CD4-positive, alpha-beta T cell treated with Interferon gamma for 1 hour (primary cell): ENCODE measurements around the gene MOGAT2.
"Not testable (repeated sequence)": the region's sequence is repeated elsewhere in the genome, so short reads cannot be mapped to it uniquely, and the experiment has no call there.

ENCODE experiments used
- DNase-seq: peaks from one replicate; pipeline ENCODE4 v3.0.0-alpha.2; 2020

Gene MOGAT2

GRCh38 chr11:75719340-75720239 is 2.0 kb downstream of the MOGAT2 start:
- DNase-seq: no peak

DNA sequence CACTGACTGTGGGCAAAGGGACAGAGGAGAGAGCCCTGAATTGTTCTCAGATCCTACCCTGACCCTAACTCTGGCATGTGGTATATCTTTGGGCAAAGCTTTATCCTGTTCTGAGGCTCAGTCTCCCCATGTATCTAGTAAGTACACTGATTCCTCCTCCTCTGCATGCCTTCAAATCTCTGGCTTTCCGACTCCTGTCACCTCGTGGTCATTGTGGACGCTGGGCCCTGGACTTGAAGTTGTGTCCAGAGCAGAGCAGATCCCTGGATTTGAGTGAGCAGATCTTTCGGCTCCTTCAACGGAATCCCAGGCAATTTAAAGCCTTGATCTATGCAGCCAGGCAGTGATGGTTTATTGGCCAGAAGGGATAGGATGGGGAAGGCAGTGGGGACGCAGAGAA is 3.0 kb downstream of the MOGAT2 start:
- no peak for DNase-seq

DNA sequence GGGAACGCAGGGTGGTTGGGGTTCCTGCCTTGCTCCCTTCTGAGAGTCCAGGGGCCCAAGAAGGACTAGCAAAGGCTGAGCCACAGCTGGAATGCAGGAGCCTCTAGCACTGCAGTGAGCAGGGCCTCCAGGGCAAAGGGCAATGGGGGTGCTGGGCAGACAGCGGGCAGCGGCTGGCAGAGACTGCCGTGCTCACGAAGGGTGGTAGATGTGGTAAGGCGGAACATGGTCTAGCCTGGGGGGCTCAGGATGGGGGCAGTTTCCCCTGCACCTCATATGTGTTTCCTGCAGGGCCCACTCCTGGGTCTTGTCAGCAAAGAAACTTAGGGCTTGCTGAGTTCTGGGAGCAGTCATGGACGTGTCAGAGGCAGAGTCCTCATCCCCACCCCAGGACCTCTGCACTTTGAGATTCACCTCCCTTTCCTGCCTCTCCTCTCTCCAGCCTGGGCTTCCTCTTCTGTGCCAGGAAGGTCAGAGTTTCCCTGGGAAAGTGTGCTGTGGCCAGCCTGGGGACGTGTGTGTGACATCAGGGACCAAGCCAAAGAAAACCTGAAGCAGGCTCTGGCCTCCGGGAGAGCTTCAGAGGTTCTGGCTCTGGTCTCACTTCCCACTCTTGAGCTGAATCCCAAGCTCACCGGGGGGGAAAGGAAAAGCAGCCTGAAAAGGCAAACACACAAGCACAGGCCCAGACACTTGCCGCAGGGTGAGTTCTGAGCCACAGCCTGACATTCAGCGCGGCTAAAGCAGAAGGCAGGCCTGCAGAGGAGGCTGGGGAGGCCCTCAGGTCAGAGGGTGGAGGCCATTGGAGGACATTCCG is 4.4 kb downstream of the MOGAT2 start:
- no peak for DNase-seq

- no peak for DNase-seq
Measured at GRCh38 chr11:75722669-75723042, 5.0 kb downstream of the MOGAT2 start.

DNA sequence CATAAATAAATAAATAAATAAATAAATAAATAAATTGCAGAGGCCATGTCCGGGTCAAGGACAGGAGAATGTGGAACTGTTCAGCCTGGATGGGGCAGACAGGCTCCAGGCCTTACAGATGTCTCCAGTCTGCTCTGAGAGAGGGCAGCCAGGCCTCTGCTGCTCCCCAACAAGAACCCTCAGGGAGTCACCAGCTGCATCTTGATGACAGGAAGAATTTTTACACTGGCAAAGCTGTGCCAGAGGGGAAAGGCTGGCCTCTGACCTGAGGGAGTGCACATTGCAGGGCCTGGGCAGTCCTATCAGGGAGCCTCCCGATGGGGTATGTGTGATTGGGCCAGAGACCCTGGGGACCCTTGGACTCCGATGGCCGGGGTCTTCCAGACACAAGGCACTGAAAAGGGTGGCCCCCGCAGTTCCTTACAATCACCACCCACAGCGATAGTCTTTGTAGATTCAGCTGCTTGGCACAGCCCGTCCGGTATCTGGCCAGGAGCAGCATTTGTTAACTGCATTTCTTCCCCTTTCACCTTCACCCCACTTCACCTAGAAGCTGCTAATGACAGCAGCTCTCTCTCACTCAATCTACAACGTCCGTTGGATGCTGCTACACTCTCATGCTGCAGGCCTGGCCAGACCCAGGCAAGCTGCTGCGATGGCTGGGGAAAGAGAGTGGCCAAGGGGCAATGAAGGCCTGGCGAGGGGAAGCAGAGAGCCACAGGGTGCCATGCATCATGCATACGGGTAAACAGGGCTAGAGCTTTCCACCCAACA is 8.1 kb downstream of the MOGAT2 start:
- DNase-seq: no peak

- DNase-seq: no peak
Measured at GRCh38 chr11:75728992-75729391, 11.4 kb downstream of the MOGAT2 start.

DNA sequence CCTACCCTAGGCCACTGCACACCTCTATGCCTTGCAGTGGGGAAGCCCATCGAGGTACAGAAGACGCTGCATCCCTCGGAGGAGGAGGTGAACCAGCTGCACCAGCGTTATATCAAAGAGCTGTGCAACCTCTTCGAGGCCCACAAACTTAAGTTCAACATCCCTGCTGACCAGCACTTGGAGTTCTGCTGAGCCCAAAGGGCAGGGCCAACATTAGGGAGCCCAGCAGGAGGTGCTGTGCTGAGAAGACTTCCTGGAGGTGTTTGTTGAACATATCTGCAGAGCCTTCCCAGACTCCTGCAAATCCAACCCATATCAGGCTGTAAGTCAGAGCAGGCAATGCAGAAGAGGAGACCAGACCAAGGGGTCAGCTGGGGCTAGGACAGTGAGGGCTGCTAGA is 13.5 kb downstream of the MOGAT2 start:
- DNase-seq: no peak

DNA sequence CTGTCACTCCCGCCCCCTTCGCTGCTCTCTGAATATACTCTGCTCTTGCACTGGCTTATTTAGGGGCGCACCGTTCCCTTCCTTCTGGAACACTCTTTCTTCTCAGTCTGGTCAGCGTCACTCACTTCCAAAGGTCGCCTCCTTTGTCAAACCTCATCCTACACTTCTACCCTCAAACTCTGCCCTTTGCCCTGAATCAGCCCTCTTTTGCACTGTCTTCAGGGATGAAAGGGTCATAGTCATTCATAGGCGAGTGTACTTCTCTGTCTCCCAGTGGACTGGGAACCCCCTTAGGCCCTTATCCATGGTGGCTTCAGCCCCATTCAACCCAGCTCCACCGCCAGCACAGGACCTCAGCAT is 15.4 kb downstream of the MOGAT2 start:
- DNase-seq: no peak

DNA sequence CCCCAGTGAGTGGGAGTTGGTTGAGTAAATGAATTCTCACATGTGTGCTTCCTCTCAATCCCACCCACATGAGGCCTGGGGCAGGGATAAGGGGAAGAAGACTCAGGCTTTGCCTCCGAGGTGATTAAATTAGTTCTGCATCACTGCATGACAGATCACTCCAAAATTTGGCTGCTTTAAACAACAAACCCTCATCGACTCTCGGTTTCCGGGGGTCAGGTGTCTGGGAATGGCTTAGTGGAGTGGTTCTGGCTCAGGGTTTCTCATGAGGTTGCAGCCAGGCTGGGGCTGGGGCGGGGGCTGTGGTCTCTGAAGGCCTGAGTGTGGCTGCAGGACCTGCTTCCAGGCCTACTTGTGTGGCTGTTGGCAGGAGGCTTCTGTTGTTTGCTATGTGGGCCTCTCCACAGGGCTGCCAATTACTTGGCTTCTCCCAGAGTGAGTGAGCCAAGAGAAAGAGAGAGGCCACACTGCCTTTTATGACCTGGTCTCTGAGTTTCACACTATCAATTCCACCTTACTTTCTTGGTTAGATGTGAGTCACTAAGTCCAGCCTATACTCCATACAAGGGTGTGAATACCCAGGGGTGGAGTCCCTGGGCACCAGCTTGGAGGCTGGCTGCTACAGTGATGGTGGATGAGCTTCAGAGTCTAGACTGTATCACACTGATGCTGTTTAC is 15.9 kb downstream of the MOGAT2 start:
- no peak for DNase-seq

GRCh38 chr11:75734491-75735180 is 17.0 kb downstream of the MOGAT2 start:
- no peak for DNase-seq

DNA sequence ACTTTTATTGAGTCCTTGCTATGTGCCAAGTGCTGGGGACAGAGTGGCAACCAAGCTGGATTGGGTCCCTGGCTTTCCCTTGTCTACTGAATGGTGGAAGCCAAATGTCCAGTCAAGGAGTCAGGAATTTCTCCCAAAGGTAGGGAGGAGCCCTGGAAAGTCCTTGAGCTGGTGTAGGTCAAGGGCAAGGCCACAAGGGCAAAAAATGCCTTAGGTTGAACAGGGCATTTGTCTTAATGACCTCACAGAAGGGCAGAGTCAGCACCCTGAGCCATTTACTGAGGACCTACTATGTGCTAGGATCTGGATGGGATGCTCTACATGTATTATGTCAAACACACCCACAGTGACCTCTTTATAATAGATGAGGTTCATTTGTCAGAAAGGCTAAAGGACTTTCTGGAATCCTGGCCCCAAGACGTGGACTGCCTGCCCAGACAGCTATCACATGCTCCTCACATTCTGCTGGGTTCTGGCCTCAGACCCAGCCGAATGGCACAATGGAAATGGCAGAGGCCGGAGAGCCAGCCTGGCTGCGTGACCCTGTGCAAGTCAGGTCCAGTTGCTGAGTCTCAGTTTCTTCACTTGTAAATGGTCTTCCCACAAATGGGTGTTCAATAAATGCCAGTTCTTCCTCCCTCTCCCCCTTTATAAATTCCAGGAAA is 17.7 kb downstream of the MOGAT2 start:
- DNase-seq: no peak

DNA sequence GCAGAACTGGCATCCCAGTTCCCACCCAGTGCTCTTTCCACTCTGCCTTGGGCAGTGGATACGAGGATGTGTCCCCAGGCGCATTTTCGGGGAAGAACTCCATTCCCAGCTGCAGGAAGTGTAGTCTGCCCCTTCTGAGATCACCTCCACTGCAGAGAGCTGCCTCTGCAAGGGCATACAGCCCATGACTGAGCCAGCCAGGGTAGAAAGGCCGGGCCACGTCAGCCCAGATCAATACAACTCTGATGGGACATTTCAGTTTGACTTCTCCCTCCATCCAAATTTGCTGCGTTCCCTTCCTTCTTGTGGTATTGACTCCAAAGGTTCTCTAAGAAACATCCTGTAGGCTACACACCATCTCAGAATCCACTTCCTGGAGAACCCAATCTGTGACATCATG is 19.7 kb downstream of the MOGAT2 start:
- DNase-seq: no peak

DNA sequence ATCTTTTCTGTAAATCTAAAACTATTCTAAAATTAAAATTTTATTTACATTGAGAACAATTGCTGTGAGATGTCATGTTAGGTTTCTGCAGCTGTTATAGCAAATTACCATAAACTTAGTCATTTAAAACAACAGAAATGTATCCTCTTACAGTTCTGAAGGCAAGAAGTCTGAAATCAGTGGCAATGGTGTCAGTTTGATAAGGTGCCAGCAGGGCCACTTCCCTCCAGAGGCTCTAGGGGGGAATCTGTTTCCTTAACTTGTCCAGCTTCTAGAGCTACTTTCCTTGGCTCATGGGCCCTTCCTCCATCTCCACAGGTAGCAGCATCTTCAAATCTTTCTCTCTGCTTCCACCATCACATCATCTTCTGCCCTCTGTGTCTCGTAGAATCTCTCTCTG is 23.0 kb downstream of the MOGAT2 start:
- DNase-seq: no peak

GRCh38 chr11:75743159-75743558 is 25.5 kb downstream of the MOGAT2 start:
- not testable (repeated sequence) for DNase-seq

DNA sequence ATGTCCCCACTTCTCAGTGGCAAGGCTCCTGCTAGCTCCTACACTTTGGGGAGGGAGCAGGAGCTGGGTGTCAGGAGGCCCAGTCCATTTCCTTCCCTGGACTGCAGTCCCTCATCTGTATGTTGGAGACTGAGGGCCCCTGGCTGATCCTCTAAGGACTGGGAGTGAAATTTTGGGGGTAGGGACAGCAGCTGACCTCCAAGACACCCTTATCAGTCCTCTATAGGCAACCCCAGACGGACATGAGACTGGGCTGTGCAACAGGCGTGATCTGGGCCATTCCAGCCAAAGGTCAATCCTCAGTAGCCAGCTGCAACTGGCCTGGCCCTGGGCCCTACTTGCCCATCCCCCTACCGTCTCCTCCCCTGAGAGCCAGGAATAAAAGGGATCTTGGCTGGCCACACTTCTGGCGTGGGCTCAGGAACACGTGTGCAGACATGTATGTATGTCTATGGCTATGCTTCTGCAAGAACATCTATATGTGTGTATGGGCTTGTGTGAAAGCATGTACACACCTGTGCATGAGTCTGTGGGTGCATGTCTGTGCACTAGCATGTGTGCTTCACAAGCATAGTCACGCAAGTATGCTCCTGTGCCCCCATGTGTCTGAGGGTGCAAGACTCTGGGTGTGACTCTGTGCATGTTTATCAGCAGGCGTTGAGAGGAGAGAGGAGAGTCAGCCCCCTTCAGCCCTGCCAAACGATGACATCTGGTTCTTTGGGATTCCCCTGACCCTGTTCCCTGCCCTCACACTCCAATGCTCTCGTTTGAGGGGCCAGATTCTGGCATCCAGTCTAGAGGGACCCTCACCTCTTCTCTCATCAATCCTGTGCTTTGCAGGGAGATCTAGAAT is 26.3 kb downstream of the MOGAT2 start:
- no peak for DNase-seq

GRCh38 chr11:75745807-75746206 is 28.2 kb downstream of the MOGAT2 start:
- DNase-seq: no peak

DNA sequence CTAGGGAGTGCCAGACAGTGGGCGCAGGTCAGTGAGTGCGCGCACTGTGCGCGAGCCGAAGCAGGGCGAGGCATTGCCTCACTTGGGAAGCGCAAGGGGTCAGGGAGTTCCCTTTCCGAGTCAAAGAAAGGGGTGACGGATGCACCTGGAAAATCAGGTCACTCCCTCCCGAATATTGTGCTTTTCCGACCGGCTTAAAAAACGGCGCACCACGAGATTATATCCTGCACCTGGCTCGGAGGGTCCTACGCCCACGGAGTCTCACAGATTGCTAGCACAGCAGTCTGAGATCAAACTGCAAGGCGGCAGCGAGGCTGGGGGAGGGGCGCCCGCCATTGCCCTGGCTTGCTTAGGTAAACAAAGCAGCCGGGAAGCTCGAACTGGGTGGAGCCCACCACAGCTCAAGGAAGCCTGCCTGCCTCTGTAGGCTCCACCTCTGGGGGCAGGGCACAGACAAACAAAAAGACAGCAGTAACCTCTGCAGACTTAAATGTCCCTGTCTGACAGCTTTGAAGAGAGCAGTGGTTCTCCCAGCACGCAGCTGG is 31.2 kb downstream of the MOGAT2 start:
- not testable (repeated sequence) for DNase-seq

- not testable (repeated sequence) for DNase-seq
Measured at GRCh38 chr11:75754933-75755332, 37.3 kb downstream of the MOGAT2 start.

GRCh38 chr11:75757651-75758050 is 40.0 kb downstream of the MOGAT2 start:
- no peak for DNase-seq

DNA sequence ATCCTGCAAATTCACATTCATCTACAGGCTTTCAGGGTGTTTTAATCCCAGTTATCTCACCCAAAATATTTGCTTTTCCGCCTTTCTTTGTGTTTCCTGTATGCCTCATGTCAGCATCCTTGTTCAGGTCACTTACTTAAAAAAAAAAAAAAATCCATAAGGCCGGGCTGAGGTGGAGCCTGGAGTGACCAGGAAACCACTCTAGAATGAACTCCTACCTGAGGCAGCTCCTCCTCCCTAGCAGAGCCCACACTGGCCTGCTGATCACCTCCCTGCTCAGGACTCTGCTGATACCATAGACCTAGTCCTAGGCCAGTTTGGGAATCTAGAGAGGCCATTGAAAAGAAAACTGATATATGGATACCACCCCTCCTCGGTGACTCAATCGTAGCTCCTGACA is 42.2 kb downstream of the MOGAT2 start:
- DNase-seq: no peak
